GM15510 (cell line): ENCODE measurements around the gene TTLL7.

ENCODE experiments used
- POLR2A ChIP-seq: IDR thresholded peaks from 3 replicates; pipeline ENCODE4 v1.6.1; 2011; ENCODE audit warnings: borderline replicate concordance; ENCODE audit not compliant: insufficient read length; ENCODE audit errors: extremely low read depth

TTLL7 gene

DNA sequence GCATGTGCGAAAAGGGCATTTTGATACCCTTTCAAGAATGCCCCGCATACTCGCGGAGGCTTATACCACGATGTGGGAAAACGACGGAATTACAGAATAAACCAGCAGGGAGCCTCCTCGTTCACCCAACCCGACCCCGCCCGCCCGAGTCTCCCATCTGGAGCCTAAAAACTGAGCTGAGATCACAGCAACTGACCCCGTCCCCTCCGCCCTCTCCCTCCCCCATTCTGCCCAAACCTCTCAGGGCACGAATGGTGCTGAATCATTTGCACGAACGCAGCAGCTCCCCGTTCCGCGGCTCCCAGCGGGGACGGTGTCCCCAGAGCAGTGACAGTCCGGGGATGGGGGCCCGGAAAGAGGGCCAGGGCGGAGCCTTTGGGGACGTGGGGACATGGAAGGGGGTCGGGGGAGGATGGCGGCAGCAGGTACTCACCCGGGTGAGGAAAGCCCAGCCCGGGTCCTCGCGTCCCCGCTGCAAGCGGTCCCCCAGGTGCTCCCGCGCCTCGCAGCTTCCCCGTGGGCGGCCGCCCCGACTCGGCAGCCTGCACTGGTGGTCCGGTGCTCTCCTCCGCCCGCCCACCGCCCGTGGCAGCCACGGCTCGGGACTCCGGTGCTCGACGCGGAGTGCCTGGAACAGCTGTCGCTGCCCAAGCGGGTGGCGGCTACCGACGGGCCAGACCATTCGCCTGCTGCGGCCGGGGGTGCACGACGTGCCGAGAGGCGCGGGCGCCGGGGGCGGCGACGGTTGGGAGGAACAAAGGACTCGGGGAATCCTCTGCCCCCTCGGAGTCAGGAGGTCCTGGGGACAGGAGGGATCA is at the start of gene TTLL7:
TTLL7 (minus strand) TSS at position 635 of the 818 bp plus-strand sequence. CDS start 46,921 bp downstream, outside the sequence.
- no peak for TF ChIP-seq POLR2A

DNA sequence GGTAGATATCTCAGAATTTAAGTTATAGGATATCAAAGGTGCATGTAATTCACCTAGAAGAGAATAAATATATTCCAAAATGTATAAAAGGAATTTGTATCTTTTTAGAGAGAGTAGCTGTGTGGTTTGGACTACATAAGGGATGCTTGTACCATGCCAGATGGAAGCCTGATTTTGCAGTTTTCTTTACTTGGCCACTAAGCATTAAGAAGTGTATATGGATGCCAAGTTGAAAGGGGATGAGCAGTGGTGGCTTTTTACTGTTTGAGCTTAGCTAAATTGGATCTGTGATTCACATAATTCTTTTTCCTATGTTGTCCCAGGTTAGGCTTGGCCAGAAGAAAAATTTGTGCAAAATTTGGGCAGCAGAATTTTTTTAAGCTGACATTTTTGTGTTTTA is 43.5 kb upstream of the TTLL7 start:
- no peak for TF ChIP-seq POLR2A

GRCh38 chr1:84037758-84038611 is 39.1 kb upstream of the TTLL7 start:
- TF ChIP-seq POLR2A = no peak

DNA sequence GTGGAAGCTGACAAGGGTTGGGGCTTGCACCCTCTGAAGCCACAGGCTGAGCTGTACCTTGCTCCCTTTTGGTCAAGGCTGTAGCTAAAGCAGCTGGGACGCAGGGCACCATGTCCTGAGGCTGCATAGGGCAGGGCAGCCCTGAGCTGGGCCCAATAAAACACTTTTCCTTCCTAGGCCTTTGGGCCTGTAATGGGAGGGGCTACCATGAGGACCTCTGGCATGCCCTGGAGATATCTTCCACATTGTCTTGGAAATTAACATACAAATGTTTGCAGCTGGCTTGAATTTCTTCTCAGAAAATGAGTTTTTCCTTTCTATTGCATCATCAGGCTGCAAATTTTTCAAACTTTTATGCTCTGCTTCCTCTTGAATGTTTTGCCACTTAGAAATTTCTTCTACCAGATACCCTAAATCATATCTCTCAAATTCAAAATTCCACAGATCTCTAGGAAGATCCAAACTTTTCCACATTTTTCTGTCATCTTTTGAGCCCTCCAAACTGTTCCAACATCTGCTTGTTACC is 32.9 kb upstream of the TTLL7 start:
- TF ChIP-seq POLR2A = no peak

- no peak for TF ChIP-seq POLR2A
Observed at GRCh38 chr1:84027368-84027767, 28.4 kb upstream of the TTLL7 start.

GRCh38 chr1:84025966-84026365 is 27.0 kb upstream of the TTLL7 start:
- TF ChIP-seq POLR2A = no peak

GRCh38 chr1:84021822-84022221 is 22.9 kb upstream of the TTLL7 start:
- TF ChIP-seq POLR2A = no peak

- TF ChIP-seq POLR2A = no peak
Observed at GRCh38 chr1:84020151-84020550, 21.2 kb upstream of the TTLL7 start.

- no peak for TF ChIP-seq POLR2A
Observed at GRCh38 chr1:84019217-84019616, 20.3 kb upstream of the TTLL7 start.

- no peak for TF ChIP-seq POLR2A
Observed at GRCh38 chr1:84013708-84014107, 14.8 kb upstream of the TTLL7 start.

DNA sequence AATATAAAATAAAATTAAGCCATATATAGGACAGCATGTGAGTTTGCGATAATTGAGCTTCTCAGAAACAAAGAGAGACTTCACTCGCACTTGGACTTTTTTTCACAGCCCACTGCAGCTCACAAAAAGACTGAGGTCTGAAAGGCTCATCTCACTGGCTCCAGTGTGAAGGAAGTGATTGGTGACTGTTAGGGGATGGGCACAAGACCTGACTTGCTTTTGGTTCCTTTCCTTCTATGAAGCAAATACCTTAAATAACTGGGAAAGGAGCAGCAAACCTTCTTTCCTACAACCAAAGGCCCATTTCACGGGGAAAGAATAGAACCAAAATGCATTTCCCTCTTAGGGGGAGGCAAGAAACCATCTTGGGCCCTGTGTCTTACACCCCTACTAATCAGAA is 13.1 kb upstream of the TTLL7 start:
- no peak for TF ChIP-seq POLR2A

DNA sequence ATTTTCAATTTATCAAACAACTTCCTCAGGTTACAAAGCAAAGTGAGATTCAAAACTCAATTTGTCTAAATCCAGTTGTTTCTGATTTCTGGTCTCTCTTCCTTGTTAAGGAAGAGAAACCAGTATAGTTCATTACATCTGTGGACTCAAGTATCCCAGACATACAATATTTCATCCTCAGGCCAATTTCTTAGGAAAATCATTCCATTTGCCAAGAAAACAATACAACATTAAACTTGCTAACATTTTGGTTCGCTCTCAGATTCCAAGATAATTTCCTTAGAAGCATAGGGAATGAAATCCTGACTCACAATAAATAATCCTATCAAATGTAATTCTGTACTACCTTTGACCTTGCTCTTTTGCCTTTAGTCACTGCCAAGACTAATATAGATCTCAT is 11.2 kb upstream of the TTLL7 start:
- TF ChIP-seq POLR2A = no peak

DNA sequence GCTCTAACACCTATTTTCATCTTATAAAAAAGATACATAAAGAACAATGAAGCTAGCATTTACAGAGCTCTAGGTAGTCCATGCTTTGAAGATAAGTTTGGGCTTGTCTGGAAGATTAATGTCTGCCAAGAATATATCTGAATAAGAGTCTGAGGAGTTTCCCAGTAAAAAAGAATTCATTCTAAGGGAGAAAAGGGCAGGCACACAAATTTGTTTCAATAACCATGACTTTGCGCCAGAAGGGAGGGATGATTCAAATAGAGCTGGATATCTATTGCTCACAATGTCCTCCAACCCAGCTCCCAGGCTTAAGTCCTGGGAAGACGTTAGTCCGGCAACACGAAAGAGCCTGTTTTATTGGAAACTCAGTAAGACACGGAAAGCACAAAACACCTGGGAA is 9.7 kb upstream of the TTLL7 start:
- no peak for TF ChIP-seq POLR2A

- no peak for TF ChIP-seq POLR2A
Observed at GRCh38 chr1:84006591-84006990, 7.7 kb upstream of the TTLL7 start.

GRCh38 chr1:84001501-84001900 is 2.6 kb upstream of the TTLL7 start:
- no peak for TF ChIP-seq POLR2A

DNA sequence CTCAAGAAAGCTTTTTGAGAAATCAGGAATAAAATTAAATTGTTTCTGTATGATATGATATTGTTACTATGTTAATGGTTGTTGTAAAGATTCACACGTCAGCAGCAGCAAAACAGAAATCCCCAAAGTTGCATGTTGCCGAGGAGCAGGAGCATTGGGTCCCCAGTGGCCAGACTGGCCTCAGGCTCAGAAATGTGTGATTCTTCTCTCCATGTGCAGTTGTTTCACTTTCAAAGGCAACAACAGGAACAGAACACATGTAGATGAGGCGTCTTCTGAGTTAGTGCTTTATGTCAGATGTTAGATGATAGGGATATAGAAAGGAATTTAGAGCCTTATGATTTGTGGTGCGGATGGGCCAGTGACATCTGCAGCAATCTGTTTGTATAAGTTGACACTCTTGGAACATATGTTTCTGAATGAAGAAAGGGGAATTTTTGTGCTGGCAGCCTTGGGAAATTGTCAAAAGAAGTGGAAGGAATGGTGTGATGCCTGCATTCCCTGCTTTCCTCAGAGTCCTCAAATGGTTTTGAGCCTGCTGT is 2.1 kb upstream of the TTLL7 start:
- TF ChIP-seq POLR2A = no peak

GRCh38 chr1:84000196-84000885 is 1.4 kb upstream of the TTLL7 start:
- no peak for TF ChIP-seq POLR2A
